ENCODE data around the gene RASGRF2. TPM values are rescaled to one million over a fixed set of nuclear protein-coding genes. Genes with fewer than 3 reads are reported as not detected.

Gene RASGRF2
- total and polyA plus RNA-seq, 2 of the 13 experiments (the other 11 are each of a cell fraction or from before 2014, with no cell fraction given): 23.6 to 29.0 TPM

- Histone ChIP-seq H3K4me2 (ENCODE audit: low read depth, low read length) (no peak overlapping the region), H3K4me1 (ENCODE audit: insufficient read depth, low read length) (no peaks in the 10 kb centered on the region), H3K36me3 (replicated peaks in 1 of 2; ENCODE audit: control insufficient read depth in 1 of 2, insufficient read depth in 2 of 2, low read length in 2 of 2) (peaks cover 13 to 38% of the 10 kb centered on the region in 2 experiments), H3K27ac (ENCODE audit: extremely low read length, insufficient read depth, low read length) (no peak overlapping the region), H3K9ac (ENCODE audit: insufficient read depth, low read depth, low read length) (no peak overlapping the region), H2AFZ (ENCODE audit: low read length) (no peak overlapping the region), H4K20me1 (ENCODE audit: insufficient read depth, low read length) (no peaks in the 10 kb centered on the region), H3K27me3 (ENCODE audit: control insufficient read depth in 1 of 2, insufficient read depth in 2 of 2, low read length in 2 of 2) (no peaks in the 10 kb centered on the region), H3K79me2 (ENCODE audit: insufficient read depth, low read length) (no peaks in the 10 kb centered on the region), H3K9me3 (ENCODE audit: low read length) (no peaks in the 10 kb centered on the region), H3K4me3 (replicated peaks in 1 of 3; ENCODE audit: insufficient read depth in 1 of 3, low read depth in 2 of 3, low read length in 3 of 3) (no peak overlapping the region)
- 87% methylated on average over 6 of the region's 6 CpGs for WGBS (ENCODE audit: low lambda C conversion rate)
- in situ Hi-C loops (cut with HindIII; ENCODE audit: extremely low pct_ligation_motif_present, low pct_unique_long_range_greater_than_20kb) (loop anchor here (25.0 kb wide), 1 partner anchor 476 kb away; no protein-coding TSS in a partner anchor), intact Hi-C loops (cut with micrococcal nuclease; ENCODE audit: unreplicated experiment) (no loop called here)
- TF ChIP-seq BHLHE40 (IDR thresholded peaks at IDR 0.05; ENCODE audit: low read length) (no peak), SIN3A (IDR thresholded peaks at IDR 0.05; ENCODE audit: borderline replicate concordance, low read depth, low read length) (no peak), ZFP91 (CRISPR knock-in tag; IDR thresholded peaks at IDR 0.05; ENCODE audit: borderline replicate concordance) (no peak), ZNF691 (CRISPR knock-in tag; IDR thresholded peaks at IDR 0.05; ENCODE audit: borderline replicate concordance, low read depth) (no peak), FLYWCH1 (CRISPR knock-in tag; IDR thresholded peaks at IDR 0.05) (no peak), ZNF350 (CRISPR knock-in tag; IDR thresholded peaks at IDR 0.05; ENCODE audit: borderline replicate concordance, low read depth) (no peak), TCF12 (IDR thresholded peaks at IDR 0.05) (no peak), TCF12 (CRISPR knock-in tag; IDR thresholded peaks at IDR 0.05) (no peak), ZFP37 (CRISPR knock-in tag; IDR thresholded peaks at IDR 0.05; ENCODE audit: borderline replicate concordance) (no peak), ZNF30 (CRISPR knock-in tag; IDR thresholded peaks at IDR 0.05) (no peak)
- DNase-seq (ENCODE audit: low spot score) (no peak), ATAC-seq (no peak), FAIRE-seq (no peak)
- no TSS peak for BruUV-seq (replicated peaks)
- CTCF ChIA-PET (ENCODE audit: low intra/inter-chr PET ratio, low total read pairs): no interaction called here
- POLR2A ChIA-PET: no interaction called here
Observed at GRCh38 chr5:81187885-81188284, 227.7 kb downstream of the RASGRF2 start.

Measured in HepG2 (cell line).